PFSK-1 (cell line): ENCODE data around the gene CDHR3.

Source experiments
- FOXP2 ChIP-seq: optimal IDR thresholded peaks from 2 replicates; pipeline ENCODE3; 2011; ENCODE audit warnings: borderline replicate concordance, control low read depth, inconsistent platforms; ENCODE audit not compliant: insufficient read depth; ENCODE audit errors: extremely low read length, extremely low read depth
- POLR2AphosphoS5 ChIP-seq: IDR thresholded peaks from 2 replicates; pipeline ENCODE4 v1.6.1; 2012; ENCODE audit warnings: low read depth, mild to moderate bottlenecking, control low read depth, low read length, moderate library complexity
- REST ChIP-seq, 2 experiments: IDR thresholded peaks; 2 replicates each; pipeline versions ENCODE4 v1.6.1 to v1.8.0; 2011 to 2012; ENCODE audit warnings: low read depth in 2 of 2, low read length in 2 of 2, control low read depth in 1 of 2, inconsistent platforms in 1 of 2, mild to moderate bottlenecking in 1 of 2, moderate library complexity in 1 of 2; ENCODE audit not compliant: insufficient read depth in 1 of 2
- SIN3A ChIP-seq: IDR thresholded peaks from 2 replicates; pipeline ENCODE4 v1.6.1; 2012; ENCODE audit warnings: mild to moderate bottlenecking, low read length, moderate library complexity, borderline replicate concordance; ENCODE audit not compliant: insufficient read depth
- TAF1 ChIP-seq: IDR thresholded peaks from 2 replicates; pipeline ENCODE4 v1.6.1; 2012; ENCODE audit warnings: low read length, control low read depth, borderline replicate concordance; ENCODE audit not compliant: insufficient read depth

- TF ChIP-seq POLR2AphosphoS5 (no peak), REST (IDR thresholded peaks at IDR 0.05; ENCODE audit: insufficient read depth in 1 of 2, low read depth in 2 of 2, low read length in 2 of 2) (no peak), SIN3A (no peak), FOXP2 (peak; percentile 31), TAF1 (no peak)
These were observed 58.3 kb downstream of the CDHR3 start for GRCh38 chr7:106021151-106022067.
